MM.1S (cell line): ENCODE results near the gene GRIK4.

ENCODE experiments used
- DNase-seq: peaks from one replicate; pipeline ENCODE4 v3.0.0-alpha.2; 2015
- H2AFZ ChIP-seq: fragments of 300-600 bp; sonication (generic); 2 replicates; pipeline ENCODE4 v1.6.0; 2016; ENCODE audit warnings: antibody characterized with exemption, low read length
- H3F3A ChIP-seq: fragments of 300-600 bp; sonication (generic); 2 replicates; pipeline ENCODE4 v1.6.1; 2016; ENCODE audit warnings: mild to moderate bottlenecking, antibody characterized with exemption, low read length, moderate library complexity, mixed read lengths; ENCODE audit not compliant: insufficient read depth
- H3K27ac ChIP-seq: fragments of 300-600 bp; sonication (generic); 2 replicates; pipeline ENCODE4 v1.5.1; 2016; ENCODE audit warnings: mild to moderate bottlenecking, low read length
- H3K27me3 ChIP-seq: fragments of 300-600 bp; sonication (generic); replicated peaks from 2 replicates; pipeline ENCODE4 v1.6.0; 2016; ENCODE audit warnings: low read length; ENCODE audit not compliant: insufficient read depth
- H3K36me3 ChIP-seq: fragments of 300-600 bp; sonication (generic); replicated peaks from 2 replicates; pipeline ENCODE4 v1.6.1; 2016; ENCODE audit warnings: mild to moderate bottlenecking, low read length, mixed read lengths; ENCODE audit not compliant: insufficient read depth
- H3K4me1 ChIP-seq: fragments of 300-600 bp; sonication (generic); 2 replicates; pipeline ENCODE4 v1.6.1; 2016; ENCODE audit warnings: low read length, mixed read lengths
- H3K4me2 ChIP-seq: fragments of 300-600 bp; sonication (generic); 2 replicates; pipeline ENCODE4 v1.6.0; 2016; ENCODE audit warnings: low read depth, low read length
- H3K4me3 ChIP-seq: fragments of 300-600 bp; sonication (generic); 2 replicates; pipeline ENCODE4 v1.5.1; 2016; ENCODE audit warnings: low read length, mixed read lengths
- H3K79me2 ChIP-seq: fragments of 300-600 bp; sonication (generic); 2 replicates; pipeline ENCODE4 v1.6.1; 2016; ENCODE audit warnings: mixed run types, low read length, mixed read lengths
- H3K9ac ChIP-seq: fragments of 300-600 bp; sonication (generic); 2 replicates; pipeline ENCODE4 v1.6.1; 2016; ENCODE audit warnings: low read length, mixed read lengths
- H3K9me2 ChIP-seq: fragments of 300-600 bp; sonication (generic); replicated peaks from 2 replicates; pipeline ENCODE4 v1.6.1; 2016; ENCODE audit warnings: mild to moderate bottlenecking, low read length, mixed read lengths; ENCODE audit not compliant: insufficient read depth
- H3K9me3 ChIP-seq: fragments of 300-600 bp; sonication (generic); replicated peaks from 2 replicates; pipeline ENCODE4 v1.6.1; 2016; ENCODE audit warnings: mild to moderate bottlenecking, low read length, mixed read lengths; ENCODE audit not compliant: insufficient read depth
- H4K20me1 ChIP-seq: fragments of 300-600 bp; sonication (generic); 2 replicates; pipeline ENCODE4 v1.6.1; 2016; ENCODE audit warnings: mild to moderate bottlenecking, low read length, moderate library complexity, mixed read lengths; ENCODE audit not compliant: insufficient read depth
- CTCF ChIP-seq: fragments of 300-600 bp; sonication (generic); IDR thresholded peaks from 2 replicates; pipeline ENCODE4 v1.5.1; 2016; ENCODE audit warnings: antibody characterized with exemption, low read length, mixed read lengths
- EZH2 ChIP-seq: fragments of 300-600 bp; sonication (generic); optimal IDR thresholded peaks from 2 replicates; pipeline ENCODE3; 2017; ENCODE audit warnings: low read depth, mild to moderate bottlenecking, antibody characterized with exemption, low read length, mixed read lengths
- EZH2phosphoT487 ChIP-seq: fragments of 300-600 bp; sonication (generic); IDR thresholded peaks from 2 replicates; pipeline ENCODE4 v1.6.1; 2018; ENCODE audit warnings: antibody characterized with exemption, low read length

The GRIK4 gene

GRCh38 chr11:120881596-120881995 lies 370.0 kb downstream of the GRIK4 start:
- H3K9me2 ChIP-seq, result no peaks in the 10 kb centered on the region
- no peaks in the 10 kb centered on the region for H3K27me3 ChIP-seq
- H3F3A ChIP-seq, result no peaks in the 10 kb centered on the region
- H3K27ac ChIP-seq, result no peak overlapping the region
- H3K4me1 ChIP-seq, result 0 out of 2 replicates have a peak, but pooled peaks cover 3% of the 10 kb centered on the region
- TF ChIP-seq EZH2phosphoT487 (no peak), CTCF (no peak), EZH2 (no peak)
- no peak for DNase-seq
- no peak overlapping the region for H3K4me2 ChIP-seq
- no peak overlapping the region for H3K4me3 ChIP-seq
- H3K9ac ChIP-seq, result no peak overlapping the region
- H2AFZ ChIP-seq, result no peak overlapping the region
- no peaks in the 10 kb centered on the region for H4K20me1 ChIP-seq
- H3K79me2 ChIP-seq, result no peaks in the 10 kb centered on the region
- no peaks in the 10 kb centered on the region for H3K9me3 ChIP-seq
- H3K36me3 ChIP-seq, result no peaks in the 10 kb centered on the region

- H3K36me3 ChIP-seq, result no peaks in the 10 kb centered on the region
- no peak for TF ChIP-seq EZH2phosphoT487
- TF ChIP-seq CTCF, result no peak
- TF ChIP-seq EZH2, result no peak
These were observed 370.6 kb downstream of the GRIK4 start for GRCh38 chr11:120882175-120882574.

GRCh38 chr11:120883404-120884080 lies 372.0 kb downstream of the GRIK4 start:
- Histone ChIP-seq H3K27ac (no peak overlapping the region), H3K9me3 (no peaks in the 10 kb centered on the region), H3K79me2 (no peaks in the 10 kb centered on the region), H3K27me3 (no peaks in the 10 kb centered on the region), H4K20me1 (no peaks in the 10 kb centered on the region), H2AFZ (no peak overlapping the region), H3K4me3 (no peak overlapping the region), H3K36me3 (no peaks in the 10 kb centered on the region), H3K9me2 (no peaks in the 10 kb centered on the region), H3K4me2 (no peak overlapping the region), H3K9ac (no peak overlapping the region), H3K4me1 (0 out of 2 replicates have a peak, but pooled peaks cover 3% of the 10 kb centered on the region), H3F3A (no peaks in the 10 kb centered on the region)
- no peak for DNase-seq
- TF ChIP-seq CTCF (no peak), EZH2 (no peak), EZH2phosphoT487 (no peak)

More at GRCh38 chr11:120882175-120882574, 370.6 kb downstream of the GRIK4 start:
- Histone ChIP-seq H3K27ac (no peak overlapping the region), H4K20me1 (no peaks in the 10 kb centered on the region), H3K9ac (no peak overlapping the region), H3K4me3 (no peak overlapping the region), H3K4me2 (no peak overlapping the region), H2AFZ (no peak overlapping the region), H3K9me3 (no peaks in the 10 kb centered on the region), H3K9me2 (no peaks in the 10 kb centered on the region), H3F3A (no peaks in the 10 kb centered on the region), H3K4me1 (0 out of 2 replicates have a peak, but pooled peaks cover 3% of the 10 kb centered on the region), H3K27me3 (no peaks in the 10 kb centered on the region), H3K79me2 (no peaks in the 10 kb centered on the region)
- no peak for DNase-seq
